Measurements from ENCODE around the gene SYT17.

Gene SYT17

GRCh38 chr16:19264123-19264673 is 96.2 kb downstream of the SYT17 start:
- Histone ChIP-seq H3K4me1 (no peaks in the 10 kb centered on the region), H3K27ac (no peak overlapping the region), H3K4me3 (no peak overlapping the region), H3K36me3 (peaks cover 0 to 9% (median 4%) of the 10 kb centered on the region in 3 donors), H3K27me3 (no peaks in the 10 kb centered on the region), H3K9me3 (no peaks in the 10 kb centered on the region)
- TF ChIP-seq CTCF (IDR thresholded peaks at IDR 0.05): no peak
- DNase-seq: no peak
- intact Hi-C loops (cut with DNase I; ENCODE audit: low total_unique reads): no loop called here

GRCh38 chr16:19265380-19265930 is 97.4 kb downstream of the SYT17 start:
- no peaks in the 10 kb centered on the region for H3K27me3 ChIP-seq
- no peak overlapping the region for H3K4me3 ChIP-seq
- no peak overlapping the region for H3K27ac ChIP-seq
- DNase-seq: no peak
- H3K9me3 ChIP-seq: no peaks in the 10 kb centered on the region
- TF ChIP-seq CTCF (IDR thresholded peaks at IDR 0.05): no peak
- H3K36me3 ChIP-seq: peaks cover 0 to 9% (median 4%) of the 10 kb centered on the region in 3 donors
- intact Hi-C loops (cut with DNase I; ENCODE audit: low total_unique reads): no loop called here
- H3K4me1 ChIP-seq: no peaks in the 10 kb centered on the region

GRCh38 chr16:19266774-19267173 is 98.7 kb downstream of the SYT17 start:
- Histone ChIP-seq H3K4me1 (no peaks in the 10 kb centered on the region), H3K36me3 (peaks cover 0 to 9% (median 4%) of the 10 kb centered on the region in 3 donors), H3K9me3 (no peaks in the 10 kb centered on the region), H3K27me3 (no peaks in the 10 kb centered on the region), H3K27ac (no peak overlapping the region), H3K4me3 (no peak overlapping the region)
- intact Hi-C loops (cut with DNase I; ENCODE audit: low total_unique reads): no loop called here
- no peak for TF ChIP-seq CTCF (IDR thresholded peaks at IDR 0.05)
- no peak for DNase-seq

- intact Hi-C loops (cut with DNase I; ENCODE audit: low total_unique reads): no loop called here
Observed at GRCh38 chr16:19269098-19269497, 101.1 kb downstream of the SYT17 start.

GRCh38 chr16:19274165-19274797 is 106.2 kb downstream of the SYT17 start:
- no peaks in the 10 kb centered on the region for H3K27me3 ChIP-seq
- no peak overlapping the region for H3K27ac ChIP-seq
- no peak for TF ChIP-seq CTCF (IDR thresholded peaks at IDR 0.05)
- H3K36me3 ChIP-seq: no peaks in the 10 kb centered on the region
- H3K9me3 ChIP-seq: no peaks in the 10 kb centered on the region
- DNase-seq: no peak
- intact Hi-C loops (cut with DNase I; ENCODE audit: low total_unique reads): no loop called here
- no peak overlapping the region for H3K4me3 ChIP-seq
- no peaks in the 10 kb centered on the region for H3K4me1 ChIP-seq

More at GRCh38 chr16:19269098-19269497, 101.1 kb downstream of the SYT17 start:
- Histone ChIP-seq H3K4me3 (no peak overlapping the region), H3K4me1 (no peaks in the 10 kb centered on the region), H3K27me3 (no peaks in the 10 kb centered on the region), H3K36me3 (peaks cover 0 to 9% (median 4%) of the 10 kb centered on the region in 3 donors), H3K9me3 (no peaks in the 10 kb centered on the region), H3K27ac (no peak overlapping the region)
- no peak for TF ChIP-seq CTCF (IDR thresholded peaks at IDR 0.05)
- no peak for DNase-seq

Measured in tibial artery (tissue), 4 donors.